HG03025 (cell line): ENCODE measurements around the gene HNRNPK.

Source experiments
- ATAC-seq: cut with Tn5 transposase; IDR thresholded peaks from one replicate; pipeline ENCODE4 v1.9.1; 2021; ENCODE audit warnings: mild to moderate bottlenecking, moderate library complexity; ENCODE audit not compliant: unreplicated experiment, low FRiP score

Gene HNRNPK

DNA sequence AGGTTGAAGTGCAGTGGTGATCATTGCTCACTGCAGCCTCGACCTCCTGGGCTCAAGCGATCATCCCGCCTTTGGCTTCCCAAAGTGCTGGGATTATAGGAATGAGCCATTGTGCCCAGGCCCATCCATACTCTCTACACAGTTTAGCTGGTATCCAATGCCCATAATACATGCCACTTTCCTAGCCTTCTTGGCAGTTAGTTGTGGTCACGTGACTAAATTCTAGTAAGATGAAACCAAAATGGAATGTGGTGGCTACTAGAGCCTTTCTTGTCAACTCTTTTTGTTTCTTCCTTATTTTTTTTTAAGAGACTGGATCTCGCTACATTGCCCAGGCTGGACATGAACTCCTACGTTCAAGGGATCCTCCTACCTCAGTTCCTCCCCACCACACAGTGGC lies 43.5 kb downstream of the HNRNPK start:
- ATAC-seq: no peak

DNA sequence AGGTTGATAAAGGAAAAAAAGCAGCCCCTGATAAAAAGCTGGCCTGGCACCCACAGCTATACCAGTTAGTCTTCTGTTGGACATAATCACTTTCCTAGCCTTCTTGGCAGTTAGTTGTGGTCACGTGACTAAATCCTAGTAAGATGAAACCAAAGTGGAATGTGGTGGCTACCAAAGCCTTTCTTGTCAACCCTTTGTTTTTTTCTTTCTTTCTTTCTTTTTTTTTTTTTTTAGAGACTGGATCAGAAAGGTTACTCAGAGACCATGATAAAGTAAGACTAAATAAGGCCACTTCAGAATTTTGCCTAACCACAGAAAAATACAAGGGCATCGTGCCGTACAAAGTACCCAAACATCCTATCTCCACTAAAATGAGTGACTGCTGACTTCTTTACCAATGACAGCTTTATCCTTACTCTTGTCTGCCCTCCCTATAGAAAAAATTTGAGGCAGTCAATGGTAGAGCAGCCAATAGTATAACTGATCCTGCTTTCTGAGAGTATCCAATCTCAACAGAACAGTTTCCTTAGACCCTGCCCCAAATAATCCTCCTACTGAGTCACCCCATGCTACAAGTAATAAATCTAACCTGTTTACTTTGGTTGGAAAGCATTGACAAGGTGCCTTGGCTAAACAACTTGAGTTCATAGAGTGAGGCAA lies 44.6 kb downstream of the HNRNPK start:
- no peak for ATAC-seq

DNA sequence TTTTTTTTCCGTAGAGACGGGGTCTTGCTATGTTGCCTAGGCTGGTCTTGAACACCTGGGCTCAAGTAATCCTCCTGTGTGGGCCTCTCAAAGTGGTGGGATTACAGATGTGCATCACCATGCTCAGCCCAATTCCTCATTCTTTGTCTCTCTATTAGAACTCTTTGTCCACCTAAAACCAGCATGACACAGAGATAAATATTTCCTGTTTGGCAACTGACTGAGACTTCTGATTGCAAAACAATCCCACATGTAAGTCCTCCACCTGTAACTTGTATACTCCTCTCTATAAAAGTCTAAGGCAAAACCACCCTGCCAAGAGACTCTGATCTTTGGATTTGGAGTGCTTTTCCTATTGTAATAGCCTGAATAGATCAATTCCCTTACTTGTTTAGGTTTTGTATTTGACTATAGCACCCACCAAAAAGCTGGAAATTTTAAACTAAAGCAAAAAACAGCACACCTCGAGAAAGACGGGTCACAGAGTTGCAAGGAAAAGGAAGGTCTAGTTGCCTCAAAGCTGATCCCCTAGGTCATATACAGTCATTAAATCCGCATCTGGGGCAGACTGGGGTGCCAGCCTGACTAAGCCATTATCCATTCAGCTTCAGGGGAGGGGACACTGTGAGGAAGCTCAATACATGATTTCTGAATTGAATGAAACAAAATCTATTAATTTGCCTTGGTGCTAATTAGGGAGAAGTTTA lies 45.3 kb downstream of the HNRNPK start:
- no peak for ATAC-seq

- no peak for ATAC-seq
Observed at GRCh38 chr9:83933790-83934189, 46.2 kb downstream of the HNRNPK start.

DNA sequence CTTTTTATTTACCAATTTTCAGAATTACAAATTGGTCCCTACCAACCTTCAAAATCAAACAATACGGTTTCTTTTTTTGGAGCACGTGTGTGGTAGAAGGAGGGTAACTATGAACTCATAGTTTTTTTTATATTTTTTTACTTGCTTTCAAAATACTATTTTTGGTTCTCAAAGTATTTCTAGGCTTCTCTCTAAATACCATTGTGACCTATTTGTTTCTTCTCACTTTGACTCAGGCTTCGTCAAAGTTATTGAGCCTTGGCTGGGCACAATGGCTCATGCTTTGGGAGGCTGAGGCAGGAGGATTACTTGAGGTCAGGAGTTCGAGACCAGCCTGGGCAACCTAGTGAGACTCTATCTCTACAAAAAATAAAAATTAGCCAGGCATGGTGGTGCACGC lies 47.2 kb downstream of the HNRNPK start:
- ATAC-seq: no peak

DNA sequence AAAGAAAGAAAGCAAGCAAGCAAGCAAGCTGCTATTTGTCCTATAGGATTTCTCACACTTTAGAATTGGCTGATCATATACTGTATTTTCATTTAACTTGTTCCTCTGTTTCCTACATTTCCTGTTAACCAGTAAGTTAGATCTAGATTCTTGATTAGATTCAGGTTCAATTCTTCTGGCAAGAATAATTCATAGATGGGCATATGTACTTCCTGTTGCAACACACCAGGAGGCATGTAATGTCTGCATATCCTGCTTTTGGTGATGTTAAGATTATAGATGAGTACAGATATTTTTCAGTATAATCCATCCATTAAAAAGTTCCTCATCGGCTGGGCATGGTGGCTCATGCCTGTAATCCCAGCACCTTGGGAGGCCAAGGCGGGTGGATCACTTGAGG lies 48.0 kb downstream of the HNRNPK start:
- ATAC-seq: no peak

DNA sequence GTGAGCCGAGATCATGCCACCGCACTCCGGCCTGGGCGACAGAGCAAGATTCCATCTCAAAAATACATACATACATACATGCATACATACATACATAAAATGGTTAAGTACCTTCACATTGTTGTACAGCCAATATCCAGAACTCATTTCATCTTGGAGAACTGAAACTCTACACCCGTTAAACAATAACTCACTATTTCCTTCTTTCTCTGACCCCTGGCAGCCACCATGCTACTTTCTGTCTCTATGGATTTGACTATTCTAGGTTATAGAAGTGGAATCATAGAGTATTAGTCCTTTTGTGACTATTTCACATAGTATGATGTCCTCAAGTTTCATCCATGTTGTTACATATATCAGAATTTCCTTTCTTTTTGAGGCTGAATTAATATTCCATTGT lies 49.1 kb downstream of the HNRNPK start:
- no peak for ATAC-seq

GRCh38 chr9:83927591-83927990 lies 52.4 kb downstream of the HNRNPK start:
- ATAC-seq: no peak

- ATAC-seq: peak; percentile 97
Observed at GRCh38 chr9:83920927-83921707, 58.9 kb downstream of the HNRNPK start, which contains the start of gene KIF27. Gene KIF27, minus strand, starts transcription at chr9:83921432. Its CDS starts 5,841 bp downstream, at chr9:83915591.

- ATAC-seq: peak; percentile 5
Observed at GRCh38 chr9:83920469-83920926, 59.5 kb downstream of the HNRNPK start.

DNA sequence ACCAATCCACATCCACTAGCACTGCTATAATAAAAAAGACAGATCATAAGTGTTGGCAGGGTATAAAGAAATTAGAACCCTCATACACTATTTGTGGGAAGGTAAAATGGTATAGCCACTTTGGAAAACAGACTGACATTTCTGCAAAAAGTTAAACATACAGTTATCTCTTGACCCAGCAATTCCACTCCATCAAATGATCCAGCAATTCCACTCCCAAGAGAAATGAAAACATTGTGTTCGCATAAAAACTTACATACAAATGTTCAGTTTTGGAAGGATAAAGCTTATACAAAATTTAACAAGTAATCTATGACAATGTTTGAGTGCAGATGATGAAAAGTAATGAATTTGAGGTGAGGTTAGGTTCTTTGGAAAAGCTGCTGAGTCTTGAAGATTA lies 60.9 kb downstream of the HNRNPK start:
- ATAC-seq: no peak
